WERI-Rb-1 (cell line): ENCODE data around the gene INPPL1.

Experiments used
- DNase-seq: peaks from one replicate; pipeline ENCODE4 v3.0.0-alpha.2; 2020
- H3K27ac ChIP-seq: fragments of 250-450 bp; sonication (Bioruptor Pico); 2 replicates; pipeline ENCODE4 v1.5.1; 2020; ENCODE audit warnings: mild to moderate bottlenecking, moderate library complexity
- H3K27me3 ChIP-seq: fragments of 250-450 bp; sonication (Bioruptor Pico); 2 replicates; pipeline ENCODE4 v1.5.1; 2021; ENCODE audit warnings: mild to moderate bottlenecking, low read depth, moderate library complexity; ENCODE audit not compliant: insufficient read depth, severe bottlenecking
- H3K36me3 ChIP-seq: fragments of 250-450 bp; sonication (Bioruptor Pico); 2 replicates; pipeline ENCODE4 v1.5.1; 2020; ENCODE audit warnings: mild to moderate bottlenecking, moderate library complexity
- H3K4me3 ChIP-seq: 2 replicates; pipeline ENCODE4 v1.5.1; 2011; ENCODE audit warnings: low read depth, mild to moderate bottlenecking, control low read depth, low read length
- H3K9me3 ChIP-seq: fragments of 250-450 bp; sonication (Bioruptor Pico); 2 replicates; pipeline ENCODE4 v1.5.1; 2021; ENCODE audit warnings: mild to moderate bottlenecking, moderate library complexity; ENCODE audit not compliant: severe bottlenecking
- CTCF ChIP-seq: IDR thresholded peaks from 2 replicates; pipeline ENCODE4 v1.5.1; 2011; ENCODE audit warnings: low read depth, mild to moderate bottlenecking, control low read depth, inconsistent platforms, low read length

Gene INPPL1

GRCh38 chr11:72229925-72230763 is 5.6 kb downstream of the INPPL1 start:
- H3K4me3 ChIP-seq = no peak overlapping the region
- peaks cover 90% of the 10 kb centered on the region for H3K36me3 ChIP-seq
- H3K9me3 ChIP-seq = no peaks in the 10 kb centered on the region
- no peak overlapping the region for H3K27ac ChIP-seq
- TF ChIP-seq CTCF = no peak
- DNase-seq = no peak
- no peaks in the 10 kb centered on the region for H3K27me3 ChIP-seq

DNA sequence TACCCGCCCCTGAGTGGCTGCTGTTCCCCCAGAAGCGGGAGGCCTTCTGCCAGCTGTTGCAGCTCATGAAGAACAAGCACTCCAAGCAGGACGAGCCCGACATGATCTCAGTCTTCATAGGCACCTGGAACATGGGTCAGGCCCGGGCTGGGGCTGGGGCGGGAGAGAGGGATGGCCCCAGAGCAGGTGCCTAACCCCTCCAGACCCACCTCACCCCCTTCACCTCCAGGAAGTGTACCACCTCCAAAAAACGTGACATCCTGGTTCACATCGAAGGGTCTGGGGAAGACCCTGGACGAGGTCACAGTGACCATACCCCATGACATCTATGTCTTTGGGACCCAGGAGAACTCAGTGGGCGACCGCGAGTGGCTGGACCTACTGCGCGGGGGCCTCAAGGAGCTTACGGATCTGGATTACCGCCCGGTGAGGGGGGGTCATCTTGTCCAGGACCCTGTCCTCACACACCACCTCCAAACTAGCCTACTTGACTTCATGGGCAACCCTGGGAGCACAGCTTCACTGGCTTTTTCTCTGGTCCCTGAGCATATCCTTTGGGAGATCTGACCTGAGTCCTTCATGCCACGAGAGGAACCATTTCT is 6.3 kb downstream of the INPPL1 start:
- DNase-seq = no peak
- no peak overlapping the region for H3K4me3 ChIP-seq
- H3K27ac ChIP-seq = no peak overlapping the region
- H3K27me3 ChIP-seq = no peaks in the 10 kb centered on the region
- H3K9me3 ChIP-seq = no peaks in the 10 kb centered on the region
- no peak for TF ChIP-seq CTCF
- H3K36me3 ChIP-seq = peaks cover 96% of the 10 kb centered on the region

DNA sequence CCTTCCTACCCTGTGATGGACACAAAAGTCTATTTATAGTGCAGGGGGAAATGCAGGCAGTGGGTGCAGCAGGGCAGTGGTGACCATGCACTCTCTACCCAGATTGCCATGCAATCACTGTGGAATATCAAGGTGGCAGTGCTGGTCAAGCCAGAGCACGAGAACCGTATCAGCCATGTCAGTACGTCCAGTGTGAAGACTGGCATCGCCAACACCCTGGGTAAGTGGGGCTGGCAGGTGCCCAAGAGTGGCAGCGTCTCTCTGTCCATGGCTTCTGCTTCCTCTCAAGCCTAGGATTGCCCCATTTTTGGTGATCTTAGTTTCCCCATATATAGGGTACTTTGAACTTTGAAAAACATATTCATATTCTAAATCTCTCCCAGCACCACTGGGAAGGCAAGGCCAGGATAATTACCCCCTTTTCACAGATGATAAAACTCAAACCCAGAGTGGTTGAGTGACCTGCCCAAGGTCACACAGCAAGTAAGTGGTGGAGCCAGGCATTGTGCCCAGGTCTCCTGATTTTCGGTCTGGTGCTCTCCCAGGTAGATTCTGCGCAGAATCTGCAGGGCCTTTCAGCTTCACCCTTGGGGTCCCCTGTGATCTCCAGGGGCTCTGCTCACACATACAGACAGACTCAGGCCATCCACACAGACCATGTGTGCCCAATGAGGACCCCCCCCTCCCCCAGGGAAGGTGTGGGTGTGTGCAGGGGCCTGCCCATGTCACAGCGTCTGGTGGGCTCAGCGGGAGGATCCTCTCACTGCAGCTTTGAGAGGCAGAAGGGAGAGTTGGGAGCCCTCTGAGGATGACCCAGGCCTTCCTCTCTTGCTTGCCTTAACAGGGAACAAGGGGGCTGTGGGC is 7.1 kb downstream of the INPPL1 start:
- no peaks in the 10 kb centered on the region for H3K27me3 ChIP-seq
- H3K27ac ChIP-seq = no peak overlapping the region
- no peak for TF ChIP-seq CTCF
- H3K4me3 ChIP-seq = no peak overlapping the region
- no peak for DNase-seq
- H3K9me3 ChIP-seq = no peaks in the 10 kb centered on the region
- peaks cover 98% of the 10 kb centered on the region for H3K36me3 ChIP-seq

- DNase-seq = no peak
- no peaks in the 10 kb centered on the region for H3K27me3 ChIP-seq
- no peaks in the 10 kb centered on the region for H3K9me3 ChIP-seq
- no peak for TF ChIP-seq CTCF
- peaks cover 98% of the 10 kb centered on the region for H3K36me3 ChIP-seq
- no peak overlapping the region for H3K27ac ChIP-seq
- H3K4me3 ChIP-seq = no peak overlapping the region
Measured at GRCh38 chr11:72232260-72233055, 7.9 kb downstream of the INPPL1 start.

DNA sequence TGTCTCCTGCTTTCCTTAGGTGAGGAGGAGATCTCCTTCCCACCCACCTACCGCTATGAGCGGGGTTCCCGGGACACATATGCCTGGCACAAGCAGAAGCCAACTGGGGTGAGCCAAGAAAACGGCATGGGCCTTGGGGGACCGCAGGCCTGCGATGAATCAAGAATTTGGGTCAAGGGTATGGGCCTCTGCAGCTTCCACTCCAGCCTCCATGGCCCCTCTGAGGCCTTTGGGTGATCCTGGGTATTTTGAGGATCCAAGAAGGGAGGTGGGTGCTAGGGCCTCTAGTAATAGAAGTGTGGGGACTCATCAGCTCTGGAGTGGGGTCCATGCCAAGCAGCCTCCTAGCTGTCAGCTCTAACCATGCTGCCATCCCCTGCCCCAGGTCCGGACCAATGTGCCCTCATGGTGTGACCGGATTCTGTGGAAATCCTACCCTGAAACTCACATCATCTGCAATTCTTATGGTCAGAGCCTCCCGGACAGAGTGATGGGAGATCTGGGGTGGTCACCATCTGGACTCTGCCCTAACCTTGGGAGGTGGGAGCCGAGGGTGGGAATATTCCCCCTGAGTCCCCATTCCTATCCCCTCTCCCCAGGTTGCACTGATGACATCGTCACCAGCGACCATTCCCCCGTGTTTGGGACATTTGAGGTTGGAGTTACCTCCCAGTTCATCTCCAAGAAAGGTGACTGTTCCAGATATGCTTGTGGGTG is 8.6 kb downstream of the INPPL1 start:
- Histone ChIP-seq H3K27ac (no peak overlapping the region), H3K36me3 (peaks cover 98% of the 10 kb centered on the region)
- no peak for DNase-seq

More for the DNA sequence above, 8.6 kb downstream of the INPPL1 start:
- Histone ChIP-seq H3K4me3 (no peak overlapping the region), H3K9me3 (no peaks in the 10 kb centered on the region), H3K27me3 (no peaks in the 10 kb centered on the region)
- TF ChIP-seq CTCF = no peak
